GM20431 (cell line): Measurements from ENCODE around the gene FAM162B.
"Not testable (repeated sequence)": the region's sequence is repeated elsewhere in the genome, so short reads cannot be mapped to it uniquely, and the experiment has no call there.

Experiments used
- in situ Hi-C: fragments of 300-500 bp; cut with MseI, MboI; formaldehyde crosslinking; loops from one replicate; pipeline ENCODE4 v1.15.0; 2020; ENCODE audit warnings: low sequenced_read_pairs; ENCODE audit not compliant: unreplicated experiment

The FAM162B gene

DNA sequence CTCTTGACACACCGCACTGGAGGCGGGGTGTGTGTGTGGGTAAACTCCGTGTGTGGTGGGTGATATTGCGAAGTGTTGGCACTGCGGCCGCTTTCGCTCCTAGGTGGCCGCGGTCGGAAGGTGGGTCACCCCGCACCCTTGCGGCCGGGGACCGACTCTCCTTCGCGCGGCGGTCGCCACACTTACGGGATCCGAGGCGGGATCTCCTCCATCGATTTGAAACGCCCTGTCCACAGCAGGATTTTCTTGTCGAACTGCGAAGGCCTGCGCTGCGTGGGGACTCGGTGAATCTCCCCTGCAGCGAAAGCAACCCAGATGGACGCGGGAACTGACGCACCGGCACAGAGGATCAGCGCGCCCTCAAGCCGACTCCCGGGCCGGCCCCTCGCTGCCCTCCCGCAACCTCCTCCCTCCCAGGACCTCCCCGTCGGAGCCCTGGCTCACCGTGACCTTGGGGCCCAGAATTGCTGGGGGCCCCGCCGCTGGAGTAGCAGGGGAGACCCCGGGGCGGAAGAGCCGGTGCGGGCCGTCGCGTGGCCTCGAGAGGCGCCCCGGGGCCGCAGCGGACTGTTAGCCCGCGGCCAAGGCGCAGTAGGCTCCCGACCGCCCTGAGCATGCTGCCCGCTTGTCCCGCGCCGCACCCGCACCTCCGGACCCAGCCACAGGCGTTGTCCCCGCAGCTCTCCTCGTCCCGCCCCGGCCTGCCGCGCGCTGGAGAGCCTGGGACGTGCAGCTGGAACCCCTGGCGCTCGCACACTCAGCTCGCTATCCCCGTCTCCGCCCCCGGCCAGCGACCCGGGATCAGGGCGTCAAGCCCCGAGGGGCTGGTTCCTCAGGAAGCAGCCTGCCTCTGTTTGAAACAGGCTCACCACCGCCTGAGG is at the start of gene FAM162B:
FAM162B (minus strand) TSS at position 759 of the 881 bp plus-strand sequence; CDS start at position 616, 143 bp downstream.
- in situ Hi-C loops = no loop called here

DNA sequence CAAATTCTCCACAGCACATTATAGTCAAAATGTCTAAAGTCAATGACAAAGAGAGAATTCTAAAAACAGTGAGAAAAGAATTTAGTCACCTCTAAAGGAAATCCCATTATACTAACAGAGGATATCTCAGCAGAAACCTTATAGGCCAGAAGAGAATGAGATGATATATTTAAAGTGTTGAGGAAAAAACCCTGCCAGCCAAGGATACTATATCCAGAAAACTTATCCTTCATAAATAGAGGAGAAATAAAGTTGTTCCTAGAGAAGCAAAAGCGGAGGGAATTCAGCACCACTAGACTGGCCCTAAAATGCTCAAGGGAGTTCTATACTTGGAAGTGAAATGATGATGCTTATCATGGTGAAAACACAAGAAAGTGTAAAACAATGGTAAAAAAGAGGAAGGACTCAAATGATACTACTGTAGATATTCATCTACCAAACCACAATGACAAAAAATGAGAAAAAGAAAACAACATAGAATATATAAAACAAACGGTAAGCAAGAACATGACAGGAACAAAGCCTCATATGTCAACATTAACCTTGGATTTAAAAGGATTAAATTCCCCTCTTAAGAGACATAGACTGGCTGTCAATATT is 46.6 kb upstream of the FAM162B start:
- in situ Hi-C loops = no loop called here

DNA sequence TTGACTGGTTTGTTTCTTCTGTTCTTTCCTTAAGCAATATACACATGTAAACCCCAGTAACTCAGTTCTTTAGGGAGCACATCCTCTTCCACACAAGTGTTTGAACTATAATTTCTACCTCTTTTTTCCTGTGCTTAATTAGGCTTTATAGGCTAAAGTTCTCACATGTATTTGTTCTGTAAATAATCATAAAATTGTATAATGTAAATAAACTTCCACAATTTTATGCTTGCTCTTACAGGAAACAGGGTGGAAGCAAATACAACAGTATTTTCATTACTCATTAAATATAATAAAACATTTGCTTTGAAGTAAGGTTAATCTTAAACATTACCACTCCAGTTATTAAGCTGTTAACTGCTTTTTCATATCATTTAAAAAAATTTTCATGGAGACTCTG is 36.5 kb upstream of the FAM162B start:
- in situ Hi-C loops = no loop called here

DNA sequence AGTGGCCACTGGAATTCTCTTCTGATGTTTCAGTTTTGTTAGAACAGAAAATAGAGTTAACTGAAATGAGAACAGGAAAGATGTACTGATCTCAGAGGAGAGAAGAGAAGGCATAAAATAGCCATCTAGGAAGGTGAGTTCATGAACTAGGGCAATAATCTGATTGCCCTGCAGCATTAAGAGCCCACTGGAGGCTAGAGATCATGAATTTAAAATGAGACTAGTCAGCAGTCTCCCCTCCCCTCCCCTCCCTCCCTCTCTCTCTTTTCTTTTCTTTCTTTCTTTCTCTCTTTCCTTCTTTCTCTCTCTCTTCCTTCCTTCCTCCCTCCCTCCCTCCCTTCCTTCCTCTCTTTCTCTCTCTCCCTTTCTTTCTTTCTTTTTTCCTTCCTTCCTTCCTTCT is 34.4 kb upstream of the FAM162B start:
- in situ Hi-C loops = no loop called here

DNA sequence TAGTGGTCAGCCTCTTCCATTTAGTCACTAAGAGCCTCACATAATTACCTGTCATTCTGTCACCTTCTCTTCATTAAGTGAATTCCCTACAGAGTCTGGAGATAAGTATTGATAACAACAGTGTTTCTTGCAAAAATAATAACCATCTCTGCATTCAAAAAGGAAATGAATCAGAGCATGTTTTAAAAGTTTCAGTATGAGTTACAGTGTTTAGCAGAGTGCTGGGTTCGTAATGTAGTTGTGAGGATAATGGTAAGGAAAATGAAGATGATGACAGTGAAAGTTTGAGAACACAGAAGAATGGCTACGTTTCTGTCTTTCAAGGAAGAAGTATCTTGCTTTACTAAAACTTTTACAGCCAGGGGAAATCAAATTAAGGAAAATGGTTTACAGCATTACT is 32.1 kb upstream of the FAM162B start:
- in situ Hi-C loops = no loop called here

DNA sequence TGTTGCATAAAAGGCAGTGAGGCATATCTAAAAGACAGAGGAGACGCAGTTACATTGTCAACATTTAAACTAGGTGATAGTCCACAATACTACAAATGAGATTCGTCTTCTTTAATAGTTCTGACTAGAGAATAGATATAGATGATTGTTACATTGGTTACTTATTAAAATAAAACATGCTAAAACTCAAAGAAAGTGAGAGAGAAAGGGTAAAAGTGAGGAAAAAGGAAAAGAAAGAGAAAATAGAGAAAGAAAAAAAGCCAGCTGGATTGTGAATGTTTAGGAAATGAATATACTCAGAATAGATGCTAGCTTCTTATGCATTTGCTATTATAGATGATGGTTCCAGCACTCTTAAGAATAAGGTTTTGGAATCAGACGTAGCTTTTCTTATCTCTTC is 27.7 kb upstream of the FAM162B start:
- in situ Hi-C loops = no loop called here

DNA sequence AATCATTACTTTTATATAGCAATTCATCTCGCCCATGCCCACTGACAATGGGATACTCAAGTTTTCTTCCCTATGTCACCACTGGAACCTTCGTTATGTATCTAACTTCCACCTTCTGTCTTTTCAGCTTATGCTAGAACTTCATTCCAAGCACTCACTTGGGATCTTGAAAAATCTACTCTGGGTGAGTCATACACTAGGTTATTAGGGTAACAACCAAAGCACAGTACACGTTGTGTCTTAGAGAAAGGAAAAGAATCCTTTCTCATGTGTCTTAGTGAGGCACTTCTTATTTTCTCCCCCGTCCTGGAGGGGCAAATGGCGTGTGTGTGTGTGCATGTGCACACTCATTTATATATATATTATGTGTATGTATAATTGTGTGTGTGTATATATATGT is 18.3 kb upstream of the FAM162B start:
- in situ Hi-C loops = no loop called here

DNA sequence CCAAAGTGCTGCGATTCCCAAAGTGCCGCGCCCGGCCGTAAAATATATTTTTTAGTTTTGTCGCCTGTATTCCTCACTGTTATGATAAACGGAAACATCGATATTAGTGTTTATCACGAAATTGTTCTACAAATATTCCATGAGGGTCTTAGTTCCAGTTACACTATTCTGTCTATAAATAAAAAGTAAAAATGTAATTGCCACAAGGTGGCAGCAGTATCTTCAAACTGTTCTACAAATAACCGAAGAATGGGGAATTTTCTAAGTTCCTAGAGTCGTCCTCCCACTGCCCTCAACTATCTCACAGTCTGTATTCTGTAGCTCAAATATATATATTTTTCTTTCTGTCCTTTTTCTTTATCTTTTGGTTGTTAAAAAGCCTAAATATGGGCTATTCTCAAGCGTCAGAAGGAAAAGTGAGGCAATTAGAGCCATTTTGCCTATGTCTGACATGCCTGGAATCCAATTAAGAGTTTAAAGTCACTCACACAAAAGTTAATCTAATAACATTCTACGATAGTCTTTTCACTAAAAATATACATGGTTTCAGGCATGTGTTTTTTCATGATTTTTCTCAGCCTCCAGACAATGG is 14.2 kb upstream of the FAM162B start:
- in situ Hi-C loops = no loop called here

DNA sequence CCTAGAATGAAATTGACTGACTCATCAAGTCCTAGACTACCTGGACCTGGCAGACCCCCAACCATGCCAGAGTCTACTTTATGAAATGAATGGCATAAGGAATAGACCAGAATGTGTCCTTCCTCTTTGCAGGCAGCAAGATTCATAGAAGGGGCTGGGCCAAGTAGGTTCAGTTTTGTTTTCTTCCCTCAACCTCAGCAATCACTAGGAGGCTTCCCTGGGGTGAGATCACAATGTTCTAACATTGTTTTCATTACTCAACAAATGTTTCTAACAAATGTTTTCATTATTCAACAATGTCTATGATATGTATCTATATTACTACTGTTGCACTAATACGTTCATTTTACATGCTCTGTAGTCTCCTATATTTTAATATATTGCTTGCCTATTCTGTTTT is 8.4 kb upstream of the FAM162B start:
- in situ Hi-C loops = no loop called here

DNA sequence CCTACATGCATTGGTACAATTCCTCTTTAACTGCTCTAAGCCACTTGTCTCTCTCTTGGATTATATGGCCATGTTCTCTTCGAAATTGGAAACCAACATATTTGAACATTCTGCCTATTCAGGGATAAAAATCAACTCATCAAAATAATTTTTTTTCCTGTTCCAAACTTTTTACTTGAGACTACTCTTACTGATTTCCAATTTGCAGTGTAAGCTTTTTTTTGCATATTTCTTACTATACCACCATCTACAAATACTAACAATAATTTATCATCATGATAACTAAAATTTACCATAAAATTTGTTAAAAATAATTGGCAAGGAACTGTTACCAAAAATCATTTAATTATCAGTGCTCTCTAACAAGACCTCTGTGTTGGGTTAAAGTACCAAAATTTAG is 6.9 kb upstream of the FAM162B start:
- in situ Hi-C loops = no loop called here

DNA sequence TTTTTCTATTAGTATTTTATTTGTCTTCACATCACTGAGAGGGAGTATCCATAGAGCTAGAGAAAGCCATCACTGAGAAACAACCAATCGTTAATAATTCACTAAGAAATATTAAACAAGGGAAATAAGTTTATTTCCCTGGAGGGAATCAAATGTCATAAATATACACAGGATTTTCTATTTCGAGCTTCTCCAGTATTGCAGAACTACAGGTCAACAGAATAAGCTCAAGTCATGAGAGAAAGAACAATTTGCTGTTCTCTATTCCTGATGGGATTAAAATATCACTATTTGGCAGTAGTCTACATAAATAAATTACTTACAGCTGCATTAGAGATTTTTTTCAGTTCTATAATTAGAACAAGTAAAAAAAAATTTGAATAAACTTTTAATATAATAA is 2.2 kb upstream of the FAM162B start:
- in situ Hi-C loops = no loop called here

DNA sequence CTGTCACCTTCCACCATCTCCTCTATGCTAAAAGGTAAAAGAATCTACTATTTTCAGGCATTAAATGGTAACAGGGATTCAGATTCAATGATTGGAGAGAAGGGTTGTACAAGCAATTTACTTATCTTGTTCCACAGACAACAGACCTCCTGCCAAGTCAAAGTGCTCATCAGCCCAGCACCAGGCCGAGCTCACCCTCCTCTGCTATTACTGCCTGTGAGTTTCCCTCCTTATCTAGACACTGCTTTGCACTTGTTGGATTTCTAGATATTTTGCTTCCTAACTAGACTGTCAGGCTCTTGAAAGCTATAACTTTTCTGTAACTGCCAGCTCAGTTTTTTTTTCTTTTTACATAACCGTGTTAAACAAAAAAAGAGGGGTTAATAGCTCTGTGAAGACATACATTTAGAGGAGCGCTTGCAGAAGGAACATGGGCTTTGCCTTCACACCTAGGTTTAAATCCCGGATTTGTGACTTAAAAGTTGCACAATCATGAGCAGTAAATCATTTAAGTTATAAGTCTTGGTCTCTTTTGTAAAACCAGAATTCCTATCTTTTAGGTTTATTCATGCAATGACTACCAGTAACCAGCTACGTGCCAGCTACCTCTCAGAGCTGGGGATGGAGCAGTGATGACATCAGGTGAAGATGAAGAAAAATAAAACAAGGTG is 1.1 kb upstream of the FAM162B start:
- in situ Hi-C loops = no loop called here

DNA sequence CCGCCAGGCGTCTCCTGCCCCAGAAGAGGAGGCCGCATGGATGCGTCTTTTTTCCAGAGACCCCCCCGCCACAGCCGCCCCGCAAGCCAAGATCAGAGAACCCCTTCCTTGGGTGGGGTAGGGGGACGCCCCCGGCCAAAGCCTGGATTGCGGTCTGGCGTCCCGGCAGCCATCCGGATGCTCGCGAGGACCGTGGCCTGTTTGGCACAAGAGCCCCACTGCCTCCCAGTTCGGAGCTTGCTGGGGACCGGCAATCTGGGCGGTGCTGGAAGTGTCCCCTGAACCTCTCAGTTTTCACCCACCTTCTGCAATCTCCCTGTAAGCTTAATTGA is 924 bp downstream of the FAM162B start:
- in situ Hi-C loops = no loop called here

DNA sequence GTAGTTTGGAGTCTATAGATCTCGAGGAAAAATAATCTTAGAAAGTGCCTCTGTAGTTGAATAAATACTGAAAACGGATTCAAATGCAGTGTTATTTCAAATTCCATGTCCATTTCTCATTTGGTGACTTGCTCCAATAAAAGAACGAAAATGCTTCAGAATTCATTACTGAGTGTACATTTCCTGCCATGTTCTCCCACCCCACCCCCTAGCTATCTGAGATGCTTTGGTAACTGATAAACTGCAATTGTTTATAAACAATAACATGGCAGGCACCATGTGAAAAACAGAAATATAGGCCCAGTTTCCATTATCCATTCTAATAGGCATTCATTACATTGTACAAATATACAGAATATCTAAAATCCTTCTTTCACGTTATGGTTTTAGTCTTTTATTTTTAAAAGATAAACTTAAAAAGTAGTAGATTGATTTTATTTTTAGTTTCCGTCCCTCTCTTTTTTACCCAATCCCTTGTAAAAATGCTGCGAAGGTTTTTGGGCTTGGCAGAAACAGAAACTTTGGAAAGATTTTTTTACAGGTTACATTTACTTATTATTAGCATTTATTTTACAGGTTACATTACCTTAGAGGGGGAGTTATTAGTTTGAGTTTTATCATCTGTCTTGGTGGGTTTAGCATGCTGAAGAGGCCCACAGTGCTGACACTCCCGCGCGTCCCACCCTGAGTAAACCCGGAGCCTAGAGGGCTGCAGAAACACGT is 1.5 kb downstream of the FAM162B start:
- in situ Hi-C loops = no loop called here

DNA sequence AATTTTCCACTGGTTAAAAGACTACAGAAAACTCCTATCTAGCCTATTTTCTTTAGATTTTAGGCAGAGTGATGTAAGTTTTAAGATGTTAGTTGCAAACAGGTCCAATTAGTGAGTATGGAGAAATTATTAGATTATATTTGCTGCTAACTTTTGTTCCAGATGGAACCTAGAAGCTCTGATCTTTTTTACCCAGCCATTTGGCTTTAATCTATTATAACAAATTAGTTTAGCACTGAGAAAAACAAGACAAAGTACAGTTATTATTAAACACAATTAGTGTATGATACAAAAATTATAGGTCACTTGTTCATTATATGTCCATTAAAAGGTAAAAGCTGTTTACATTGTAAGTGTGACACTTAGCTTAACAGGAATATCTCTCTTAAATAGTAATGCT is 2.5 kb downstream of the FAM162B start:
- in situ Hi-C loops = no loop called here

DNA sequence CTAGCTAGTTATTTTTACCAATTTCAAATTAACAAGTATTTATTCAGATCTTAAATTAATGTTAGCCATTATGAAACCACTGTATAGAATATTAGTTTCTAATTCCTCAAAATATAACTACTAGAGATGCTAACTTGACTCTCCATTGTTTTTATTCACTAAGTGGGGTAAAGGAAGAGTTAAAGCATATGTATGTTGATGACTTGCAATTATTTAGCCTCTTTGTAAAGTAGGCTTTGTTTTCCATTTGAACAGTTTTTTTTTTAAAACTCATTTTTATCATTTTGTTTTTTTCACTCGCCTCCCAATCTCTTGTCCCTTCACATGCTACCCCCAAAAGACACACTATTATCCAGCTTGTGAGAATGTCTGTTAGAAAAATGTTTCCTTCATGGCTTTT is 3.3 kb downstream of the FAM162B start:
- in situ Hi-C loops = no loop called here

DNA sequence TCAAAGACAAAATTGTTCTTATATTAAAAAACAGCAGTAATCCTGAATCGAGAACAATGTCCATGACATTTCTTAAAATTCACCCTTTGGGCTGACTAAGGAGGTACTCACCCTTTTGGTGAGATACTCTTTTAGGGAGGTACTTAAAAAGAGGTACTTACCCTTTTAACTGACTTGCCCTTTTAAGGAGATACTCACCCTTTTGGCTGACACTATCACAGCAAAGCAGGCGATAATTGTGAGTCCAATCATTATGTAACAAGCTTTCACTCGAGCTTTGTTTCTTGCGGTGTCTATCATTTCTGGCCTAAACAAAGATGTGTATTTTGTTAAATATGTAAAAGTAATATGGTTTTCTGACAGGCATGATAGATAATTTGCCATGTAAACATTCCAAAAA is 3.7 kb downstream of the FAM162B start:
- in situ Hi-C loops = no loop called here

DNA sequence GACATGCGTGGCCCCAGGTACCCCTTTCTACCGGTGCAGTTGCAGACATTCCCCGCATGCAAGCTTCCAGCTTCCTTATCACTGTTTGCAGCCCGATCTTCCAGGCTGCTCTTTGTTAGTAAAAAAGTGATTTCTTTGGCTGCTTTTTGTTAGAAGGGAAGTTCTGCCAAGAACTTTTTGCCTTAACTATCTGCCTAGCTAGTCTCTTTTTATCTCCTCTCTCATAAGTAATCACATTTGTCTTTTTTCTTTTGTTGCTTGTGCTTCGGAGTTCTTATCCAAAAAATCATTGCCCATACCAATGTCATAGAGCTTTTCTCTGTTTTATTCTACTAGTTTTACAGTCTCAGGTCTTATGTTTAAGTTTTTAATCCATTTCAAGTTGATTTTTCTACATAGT is 20.3 kb downstream of the FAM162B start:
- in situ Hi-C loops = no loop called here

DNA sequence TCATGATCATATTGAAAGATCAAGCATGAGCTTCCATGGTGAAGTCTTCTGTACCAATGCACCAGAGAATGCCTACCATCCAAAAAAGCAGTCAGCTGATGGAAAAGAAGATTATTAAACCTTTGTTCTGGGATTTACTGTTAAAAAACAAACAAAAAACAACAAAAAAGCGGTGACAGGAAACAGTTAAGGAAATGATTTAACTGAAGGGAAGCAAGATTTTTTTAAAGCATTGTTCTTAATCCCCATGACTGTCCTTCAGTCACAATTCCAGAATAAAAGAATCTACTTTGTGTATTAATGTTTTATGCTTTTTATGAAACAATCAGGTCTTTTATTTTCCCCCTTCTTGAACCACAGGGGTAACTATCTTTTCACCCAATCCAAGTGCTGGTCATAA is 23.9 kb downstream of the FAM162B start:
- in situ Hi-C loops = no loop called here

DNA sequence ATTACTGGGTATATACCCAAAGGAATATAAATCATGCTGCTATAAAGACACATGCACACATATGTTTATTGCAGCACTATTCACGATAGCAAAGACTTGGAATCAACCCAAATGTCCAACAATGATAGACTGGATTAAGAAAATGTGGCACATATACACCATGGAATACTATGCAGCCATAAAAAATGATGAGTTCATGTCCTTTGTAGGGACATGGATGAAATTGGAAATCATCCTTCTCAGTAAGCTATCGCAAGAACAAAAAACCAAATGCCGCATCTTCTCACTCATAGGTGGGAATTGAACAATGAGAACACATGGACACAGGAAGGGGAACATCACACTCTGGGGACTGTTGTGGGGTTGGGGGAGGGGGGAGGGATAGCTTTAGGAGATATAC is 25.0 kb downstream of the FAM162B start:
- in situ Hi-C loops = not testable (repeated sequence)
